Activated T-cell treated with anti-CD3 and anti-CD28 coated beads, Interleukin-2, amount 50 U/mL, for 48 hours (primary cell): ENCODE results near the gene RPS2.

Experiments
- DNase-seq, 2 experiments: peaks; one replicate each; pipeline ENCODE4 v3.0.0-alpha.2; 2020

RPS2 gene

GRCh38 chr16:1998852-1999801 lies 34.5 kb upstream of the RPS2 start:
- DNase-seq: no peak

GRCh38 chr16:1998360-1998835 lies 33.8 kb upstream of the RPS2 start:
- no peak for DNase-seq

- DNase-seq: no peak
These were observed 33.1 kb upstream of the RPS2 start for GRCh38 chr16:1997494-1998359.

- peak; percentile 50 to 58 for DNase-seq
These were observed 29.1 kb upstream of the RPS2 start for GRCh38 chr16:1993731-1994131.

- DNase-seq: no peak
These were observed 28.2 kb upstream of the RPS2 start for GRCh38 chr16:1992704-1993317.

- peak; percentile 98 to 99 for DNase-seq
These were observed 27.5 kb upstream of the RPS2 start for GRCh38 chr16:1991948-1992703.

- no peak for DNase-seq
These were observed 26.9 kb upstream of the RPS2 start for GRCh38 chr16:1991588-1991947.

GRCh38 chr16:1991135-1991551 lies 26.5 kb upstream of the RPS2 start:
- peak; percentile 64 to 66 for DNase-seq

- peak; percentile 48 to 63 for DNase-seq
These were observed 25.9 kb upstream of the RPS2 start for GRCh38 chr16:1990351-1991134.

GRCh38 chr16:1990101-1990350 lies 25.4 kb upstream of the RPS2 start:
- DNase-seq: no peak

- no peak for DNase-seq
These were observed 24.8 kb upstream of the RPS2 start, which contains the start of gene SYNGR3 for GRCh38 chr16:1989209-1990100. Gene SYNGR3, plus strand, starts transcription at chr16:1989970. Its CDS starts 133 bp downstream, at chr16:1990103.

- no peak for DNase-seq
These were observed 22.6 kb upstream of the RPS2 start for GRCh38 chr16:1987198-1987597.

GRCh38 chr16:1985466-1986150 lies 21.0 kb upstream of the RPS2 start:
- no peak for DNase-seq

- DNase-seq: peak in 1 of 2 experiments; percentile 38
These were observed 20.0 kb upstream of the RPS2 start for GRCh38 chr16:1984347-1985225.

- DNase-seq: peak; percentile 83 to 89
These were observed 19.1 kb upstream of the RPS2 start, which contains the start of gene GFER for GRCh38 chr16:1983544-1984346. Gene GFER, plus strand, starts transcription at chr16:1984193. Its CDS starts 26 bp downstream, at chr16:1984219.

GRCh38 chr16:1982991-1983543 lies 18.4 kb upstream of the RPS2 start:
- DNase-seq: no peak

- no peak for DNase-seq
These were observed 17.4 kb upstream of the RPS2 start for GRCh38 chr16:1982013-1982433.
